Endometrial microvascular endothelial cells (primary cell): ENCODE measurements around the gene TSC22D4. TPM values are rescaled to one million over a fixed set of nuclear protein-coding genes. Genes with fewer than 3 reads are reported as not detected.

Experiments
- in situ Hi-C: cut with HindIII; loops from 2 replicates; pipeline ENCODE4 v1.10.0; 2017; ENCODE audit warnings: low sequenced_read_pairs, low pct_unique_long_range_greater_than_20kb; ENCODE audit errors: inconsistent ontology term
- total RNA-seq: library from RNA; depleted of rRNA; stranded (reverse); fragments of >200 nt; gene quantifications from one replicate; pipeline ENCODE4 v1.2.3, GENCODE V29; 2015; ENCODE audit errors: inconsistent ontology term

The TSC22D4 gene
- total RNA-seq, 1 donor from 2014 or later, result 60.7 TPM

- in situ Hi-C loops, result no loop called here
Measured at GRCh38 chr7:100496509-100496908, 17.5 kb upstream of the TSC22D4 start.

- in situ Hi-C loops, result no loop called here
Measured at GRCh38 chr7:100493476-100494264, 14.7 kb upstream of the TSC22D4 start.

- in situ Hi-C loops, result no loop called here
Measured at GRCh38 chr7:100492738-100493475, 13.9 kb upstream of the TSC22D4 start.

- in situ Hi-C loops, result no loop called here
Measured at GRCh38 chr7:100491192-100491578, 12.2 kb upstream of the TSC22D4 start.

GRCh38 chr7:100490483-100491191 is 11.6 kb upstream of the TSC22D4 start:
- in situ Hi-C loops, result no loop called here

- in situ Hi-C loops, result no loop called here
Measured at GRCh38 chr7:100489824-100490223, 10.8 kb upstream of the TSC22D4 start.

- in situ Hi-C loops, result no loop called here
Measured at GRCh38 chr7:100489121-100489520, 10.1 kb upstream of the TSC22D4 start.

- in situ Hi-C loops, result no loop called here
Measured at GRCh38 chr7:100488333-100489095, 9.5 kb upstream of the TSC22D4 start.

- in situ Hi-C loops, result no loop called here
Measured at GRCh38 chr7:100486753-100487446, 7.9 kb upstream of the TSC22D4 start.

- in situ Hi-C loops, result no loop called here
Measured at GRCh38 chr7:100486111-100486636, 7.2 kb upstream of the TSC22D4 start.

- in situ Hi-C loops, result no loop called here
Measured at GRCh38 chr7:100485471-100485876, 6.5 kb upstream of the TSC22D4 start.

GRCh38 chr7:100484673-100485045 is 5.6 kb upstream of the TSC22D4 start:
- in situ Hi-C loops, result no loop called here

GRCh38 chr7:100483722-100484672 is 5.0 kb upstream of the TSC22D4 start, which contains the start of gene NYAP1:
Gene NYAP1, plus strand, starts transcription at chr7:100483927. Its CDS starts 1,385 bp downstream, at chr7:100485312.
- in situ Hi-C loops, result no loop called here

- in situ Hi-C loops, result no loop called here
Measured at GRCh38 chr7:100483090-100483721, 4.2 kb upstream of the TSC22D4 start.

GRCh38 chr7:100482728-100483089 is 3.7 kb upstream of the TSC22D4 start:
- in situ Hi-C loops, result no loop called here

- in situ Hi-C loops, result no loop called here
Measured at GRCh38 chr7:100481466-100481865, 2.5 kb upstream of the TSC22D4 start.

GRCh38 chr7:100477871-100478267 is 1.1 kb downstream of the TSC22D4 start:
- in situ Hi-C loops, result no loop called here
